Measurements from ENCODE around the gene UGT1A7. TPM values are rescaled to one million over a fixed set of nuclear protein-coding genes. Genes with fewer than 3 reads are reported as not detected.

UGT1A7 gene
- total RNA-seq, 1 experiment from 2014 or later, result 0.18 TPM

DNA sequence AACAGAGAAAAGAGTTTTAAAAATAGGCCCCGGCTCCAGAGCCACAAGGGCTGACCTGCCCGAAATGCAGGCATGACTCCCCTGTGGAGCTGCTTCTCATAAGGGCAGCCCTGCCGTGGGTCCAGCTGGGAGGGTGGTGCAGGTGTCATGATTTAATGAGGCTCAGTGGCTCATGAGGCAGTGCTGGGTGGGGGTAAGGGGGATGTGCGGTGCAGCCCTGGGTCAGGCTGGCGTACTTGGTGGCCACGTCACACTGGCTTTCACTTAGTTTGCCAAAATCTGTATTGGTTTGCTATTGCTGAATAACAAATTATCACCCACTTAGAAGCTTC, 139.0 kb downstream of the UGT1A7 start:
- Histone ChIP-seq H3K4me1 (no peaks in the 10 kb centered on the region), H3K9me3 (no peaks in the 10 kb centered on the region), H3K36me3 (ENCODE audit: control insufficient read depth, insufficient read depth, low read length) (no peaks in the 10 kb centered on the region), H3K4me3 (ENCODE audit: low read depth, low read length) (no peak overlapping the region), H3K27me3 (replicated peaks; ENCODE audit: control insufficient read depth, insufficient read depth, low read length) (no peaks in the 10 kb centered on the region)
- Mint-ChIP-seq H3K9me3 (ENCODE audit: unreplicated experiment) (no peaks in the 10 kb centered on the region), H3K4me1 (ENCODE audit: low read depth, unreplicated experiment) (no peaks in the 10 kb centered on the region), H3K4me3 (ENCODE audit: unreplicated experiment) (no peak overlapping the region), H3K27ac (ENCODE audit: unreplicated experiment) (no peak overlapping the region), H3K36me3 (ENCODE audit: insufficient read depth, unreplicated experiment) (no peaks in the 10 kb centered on the region), H3K27me3 (ENCODE audit: insufficient read depth, unreplicated experiment) (no peaks in the 10 kb centered on the region)
- ChIA-PET POLR2A (no interaction called here), CTCF (no interaction called here)
- intact Hi-C loops (cut with micrococcal nuclease; ENCODE audit: unreplicated experiment), result no loop called here
- no peak for DNase-seq
- TF ChIP-seq, protein P1, sequence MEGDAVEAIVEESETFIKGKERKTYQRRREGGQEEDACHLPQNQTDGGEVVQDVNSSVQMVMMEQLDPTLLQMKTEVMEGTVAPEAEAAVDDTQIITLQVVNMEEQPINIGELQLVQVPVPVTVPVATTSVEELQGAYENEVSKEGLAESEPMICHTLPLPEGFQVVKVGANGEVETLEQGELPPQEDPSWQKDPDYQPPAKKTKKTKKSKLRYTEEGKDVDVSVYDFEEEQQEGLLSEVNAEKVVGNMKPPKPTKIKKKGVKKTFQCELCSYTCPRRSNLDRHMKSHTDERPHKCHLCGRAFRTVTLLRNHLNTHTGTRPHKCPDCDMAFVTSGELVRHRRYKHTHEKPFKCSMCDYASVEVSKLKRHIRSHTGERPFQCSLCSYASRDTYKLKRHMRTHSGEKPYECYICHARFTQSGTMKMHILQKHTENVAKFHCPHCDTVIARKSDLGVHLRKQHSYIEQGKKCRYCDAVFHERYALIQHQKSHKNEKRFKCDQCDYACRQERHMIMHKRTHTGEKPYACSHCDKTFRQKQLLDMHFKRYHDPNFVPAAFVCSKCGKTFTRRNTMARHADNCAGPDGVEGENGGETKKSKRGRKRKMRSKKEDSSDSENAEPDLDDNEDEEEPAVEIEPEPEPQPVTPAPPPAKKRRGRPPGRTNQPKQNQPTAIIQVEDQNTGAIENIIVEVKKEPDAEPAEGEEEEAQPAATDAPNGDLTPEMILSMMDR (IDR thresholded peaks at IDR 0.05; ENCODE audit: insufficient read depth in 1 of 2, low read depth in 1 of 2, low read length in 1 of 2, severe bottlenecking in 1 of 2, unreplicated experiment in 1 of 2), result no peak
- no TSS peak for BruUV-seq (replicated peaks)

DNA sequence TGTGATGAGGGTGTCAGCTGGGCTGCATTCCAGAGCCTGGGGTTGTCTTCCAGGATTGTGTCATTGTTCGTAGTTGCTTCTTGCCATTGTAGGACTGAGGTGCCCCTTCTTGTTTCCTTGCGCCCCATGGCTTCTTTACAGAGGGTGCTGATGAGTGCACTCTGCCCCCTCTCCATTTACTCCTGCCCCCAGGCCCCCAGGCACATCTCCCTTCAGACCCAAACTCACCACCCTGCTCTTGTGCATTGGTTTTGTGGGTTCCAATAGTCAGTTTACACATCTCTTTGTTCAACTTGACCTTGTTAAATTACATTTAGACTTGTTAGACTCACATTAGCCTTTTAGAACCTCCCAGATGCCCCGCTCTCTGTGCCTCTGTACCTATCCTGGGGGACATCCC, 139.5 kb downstream of the UGT1A7 start:
- H3K27me3 ChIP-seq (replicated peaks; ENCODE audit: control insufficient read depth, insufficient read depth, low read length), result no peaks in the 10 kb centered on the region
- H3K4me3 Mint-ChIP-seq (ENCODE audit: unreplicated experiment), result no peak overlapping the region
- H3K4me1 ChIP-seq, result no peaks in the 10 kb centered on the region
- no peaks in the 10 kb centered on the region for H3K27me3 Mint-ChIP-seq (ENCODE audit: insufficient read depth, unreplicated experiment)
- ChIA-PET CTCF (no interaction called here), POLR2A (no interaction called here)
- no peaks in the 10 kb centered on the region for H3K9me3 ChIP-seq
- no peak overlapping the region for H3K27ac Mint-ChIP-seq (ENCODE audit: unreplicated experiment)
- no peaks in the 10 kb centered on the region for H3K9me3 Mint-ChIP-seq (ENCODE audit: unreplicated experiment)
- no peak overlapping the region for H3K4me3 ChIP-seq (ENCODE audit: low read depth, low read length)
- DNase-seq, result no peak
- no peaks in the 10 kb centered on the region for H3K36me3 Mint-ChIP-seq (ENCODE audit: insufficient read depth, unreplicated experiment)
- H3K4me1 Mint-ChIP-seq (ENCODE audit: low read depth, unreplicated experiment), result no peaks in the 10 kb centered on the region
- H3K36me3 ChIP-seq (ENCODE audit: control insufficient read depth, insufficient read depth, low read length), result no peaks in the 10 kb centered on the region
- intact Hi-C loops (cut with micrococcal nuclease; ENCODE audit: unreplicated experiment), result no loop called here
- TF ChIP-seq, protein P1 (IDR thresholded peaks at IDR 0.05; ENCODE audit: insufficient read depth in 1 of 2, low read depth in 1 of 2, low read length in 1 of 2, severe bottlenecking in 1 of 2, unreplicated experiment in 1 of 2), result no peak
- BruUV-seq (replicated peaks), result no TSS peak

DNA sequence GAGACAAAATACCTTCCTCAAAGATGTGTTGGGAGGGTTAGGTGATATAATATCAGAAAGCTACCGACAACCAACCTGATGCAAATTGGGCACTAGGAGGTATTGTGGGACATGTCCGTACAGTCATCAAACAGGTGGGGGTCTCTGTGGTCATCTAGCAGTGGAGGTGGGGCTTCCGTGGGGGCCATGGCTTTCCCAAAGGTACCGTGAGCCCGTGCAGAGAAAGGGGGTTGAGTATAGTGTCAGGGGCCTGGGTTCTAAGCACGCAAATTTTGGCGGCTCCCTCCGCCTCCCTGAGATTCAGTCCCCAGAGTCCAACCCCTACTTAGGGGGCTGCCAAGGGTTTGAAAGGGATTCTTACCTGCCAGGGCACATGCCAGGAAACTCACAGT, 140.0 kb downstream of the UGT1A7 start:
- H3K36me3 Mint-ChIP-seq (ENCODE audit: insufficient read depth, unreplicated experiment), result no peaks in the 10 kb centered on the region
- H3K4me3 Mint-ChIP-seq (ENCODE audit: unreplicated experiment), result no peak overlapping the region
- intact Hi-C loops (cut with micrococcal nuclease; ENCODE audit: unreplicated experiment), result no loop called here
- Histone ChIP-seq H3K36me3 (ENCODE audit: control insufficient read depth, insufficient read depth, low read length) (no peaks in the 10 kb centered on the region), H3K4me3 (ENCODE audit: low read depth, low read length) (no peak overlapping the region), H3K4me1 (no peaks in the 10 kb centered on the region), H3K27me3 (replicated peaks; ENCODE audit: control insufficient read depth, insufficient read depth, low read length) (no peaks in the 10 kb centered on the region), H3K9me3 (no peaks in the 10 kb centered on the region)
- H3K27ac Mint-ChIP-seq (ENCODE audit: unreplicated experiment), result no peak overlapping the region
- no peaks in the 10 kb centered on the region for H3K4me1 Mint-ChIP-seq (ENCODE audit: low read depth, unreplicated experiment)
- no peak for DNase-seq
- TF ChIP-seq, protein P1 (IDR thresholded peaks at IDR 0.05; ENCODE audit: insufficient read depth in 1 of 2, low read depth in 1 of 2, low read length in 1 of 2, severe bottlenecking in 1 of 2, unreplicated experiment in 1 of 2), result no peak
- ChIA-PET CTCF (no interaction called here), POLR2A (no interaction called here)
- no peaks in the 10 kb centered on the region for H3K9me3 Mint-ChIP-seq (ENCODE audit: unreplicated experiment)
- no TSS peak for BruUV-seq (replicated peaks)
- no peaks in the 10 kb centered on the region for H3K27me3 Mint-ChIP-seq (ENCODE audit: insufficient read depth, unreplicated experiment)
